DMS153 (cell line): ENCODE data around the gene VPS8.
"Not testable (repeated sequence)": the region's sequence is repeated elsewhere in the genome, so short reads cannot be mapped to it uniquely, and the experiment has no call there.

Experiments used
- DNase-seq: peaks from one replicate; lab custom pipeline; 2025; lab: John Stamatoyannopoulos, UW

The VPS8 gene

GRCh38 chr3:184919651-184920050 lies 107.7 kb downstream of the VPS8 start:
- no peak for DNase-seq

- no peak for DNase-seq
Measured at GRCh38 chr3:184924547-184924946, 112.6 kb downstream of the VPS8 start.

GRCh38 chr3:184927796-184928315 lies 115.9 kb downstream of the VPS8 start:
- no peak for DNase-seq

GRCh38 chr3:184932777-184933176 lies 120.8 kb downstream of the VPS8 start:
- DNase-seq, result no peak

GRCh38 chr3:184937611-184938010 lies 125.6 kb downstream of the VPS8 start:
- DNase-seq, result no peak

- no peak for DNase-seq
Measured at GRCh38 chr3:184941408-184941807, 129.4 kb downstream of the VPS8 start.

GRCh38 chr3:184942735-184943134 lies 130.8 kb downstream of the VPS8 start:
- DNase-seq, result no peak

GRCh38 chr3:184944241-184944640 lies 132.3 kb downstream of the VPS8 start:
- DNase-seq, result no peak

- no peak for DNase-seq
Measured at GRCh38 chr3:184945886-184946625, 134.1 kb downstream of the VPS8 start.

- DNase-seq, result no peak
Measured at GRCh38 chr3:184946917-184947316, 135.0 kb downstream of the VPS8 start.

- DNase-seq, result no peak
Measured at GRCh38 chr3:184949251-184949965, 137.4 kb downstream of the VPS8 start.

- not testable (repeated sequence) for DNase-seq
Measured at GRCh38 chr3:184950816-184951215, 138.8 kb downstream of the VPS8 start.

- DNase-seq, result no peak
Measured at GRCh38 chr3:184952671-184953070, 140.7 kb downstream of the VPS8 start.

GRCh38 chr3:184953401-184953800 lies 141.4 kb downstream of the VPS8 start:
- no peak for DNase-seq

- DNase-seq, result no peak
Measured at GRCh38 chr3:184954251-184954650, 142.3 kb downstream of the VPS8 start.

GRCh38 chr3:184954851-184955250 lies 142.9 kb downstream of the VPS8 start:
- not testable (repeated sequence) for DNase-seq

- no peak for DNase-seq
Measured at GRCh38 chr3:184965639-184966430, 153.9 kb downstream of the VPS8 start.

GRCh38 chr3:184968115-184968514 lies 156.1 kb downstream of the VPS8 start:
- DNase-seq, result no peak

GRCh38 chr3:184970186-184970585 lies 158.2 kb downstream of the VPS8 start:
- DNase-seq, result no peak

GRCh38 chr3:184977796-184978195 lies 165.8 kb downstream of the VPS8 start:
- DNase-seq, result no peak

- no peak for DNase-seq
Measured at GRCh38 chr3:184981071-184981470, 169.1 kb downstream of the VPS8 start.

GRCh38 chr3:184982076-184982475 lies 170.1 kb downstream of the VPS8 start:
- DNase-seq, result no peak
